HG03280 (cell line): ENCODE measurements around the gene ATXN10.
"Not testable (repeated sequence)": the region's sequence is repeated elsewhere in the genome, so short reads cannot be mapped to it uniquely, and the experiment has no call there.

Experiments used
- ATAC-seq: cut with Tn5 transposase; IDR thresholded peaks from one replicate; pipeline ENCODE4 v1.9.1; 2021; ENCODE audit warnings: mild to moderate bottlenecking, moderate library complexity; ENCODE audit not compliant: unreplicated experiment

The ATXN10 gene

DNA sequence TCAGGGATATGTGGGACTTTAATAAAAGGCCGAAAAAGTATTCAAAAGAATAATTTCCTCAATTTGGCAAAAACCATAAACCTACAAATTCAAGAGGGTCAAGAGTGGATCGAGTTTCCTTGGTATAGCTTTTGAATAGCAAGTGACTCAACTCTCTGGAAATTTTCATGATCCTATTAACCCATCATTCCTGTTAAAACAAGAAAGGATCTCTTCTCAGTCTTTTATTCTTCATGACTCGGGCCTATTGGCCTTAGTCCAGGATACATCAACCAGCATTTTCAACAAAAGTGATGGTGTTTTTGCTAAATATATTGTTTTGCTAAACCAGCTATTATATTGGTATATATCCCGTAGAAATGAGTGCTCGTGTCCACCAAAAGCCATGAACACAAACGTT lies 110.3 kb downstream of the ATXN10 start:
- no peak for ATAC-seq

DNA sequence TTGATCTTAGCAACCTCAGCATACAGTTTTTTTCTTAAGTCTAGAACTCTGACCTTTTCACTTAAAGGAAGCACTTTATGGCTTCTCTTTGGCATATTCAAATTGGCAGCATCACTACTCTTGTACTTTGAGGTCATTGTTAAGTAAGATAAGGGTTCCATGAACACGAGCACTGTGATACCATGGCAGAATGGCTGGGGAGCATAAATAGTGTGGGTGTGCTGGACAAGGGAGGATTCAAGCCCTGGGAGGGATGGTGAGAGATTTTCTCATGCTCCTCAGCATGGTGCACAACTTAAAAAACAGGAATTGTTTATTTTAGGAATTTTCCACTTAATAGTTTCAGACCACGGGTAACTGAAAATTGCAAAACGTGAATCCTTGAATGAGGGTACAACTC lies 111.4 kb downstream of the ATXN10 start:
- ATAC-seq, result no peak

DNA sequence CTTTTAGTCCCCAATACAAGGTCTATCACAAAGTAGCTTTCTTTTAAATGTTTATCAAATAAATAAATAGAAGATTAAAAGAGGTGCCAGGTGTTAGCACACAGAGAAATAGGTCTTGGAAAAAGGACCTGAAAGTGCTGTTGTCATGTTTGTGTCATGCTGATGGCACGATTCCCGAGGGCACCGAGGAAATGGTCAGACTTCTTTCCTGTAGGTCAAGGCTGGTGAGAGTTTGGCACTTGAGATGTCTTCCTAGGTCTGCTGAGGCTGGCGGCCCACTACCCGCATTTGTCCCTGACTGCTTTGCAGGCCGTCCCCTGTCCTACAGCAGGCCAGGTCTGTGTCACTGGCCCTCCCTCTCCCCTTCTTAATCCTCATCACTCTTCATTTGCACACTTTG lies 112.1 kb downstream of the ATXN10 start:
- no peak for ATAC-seq

DNA sequence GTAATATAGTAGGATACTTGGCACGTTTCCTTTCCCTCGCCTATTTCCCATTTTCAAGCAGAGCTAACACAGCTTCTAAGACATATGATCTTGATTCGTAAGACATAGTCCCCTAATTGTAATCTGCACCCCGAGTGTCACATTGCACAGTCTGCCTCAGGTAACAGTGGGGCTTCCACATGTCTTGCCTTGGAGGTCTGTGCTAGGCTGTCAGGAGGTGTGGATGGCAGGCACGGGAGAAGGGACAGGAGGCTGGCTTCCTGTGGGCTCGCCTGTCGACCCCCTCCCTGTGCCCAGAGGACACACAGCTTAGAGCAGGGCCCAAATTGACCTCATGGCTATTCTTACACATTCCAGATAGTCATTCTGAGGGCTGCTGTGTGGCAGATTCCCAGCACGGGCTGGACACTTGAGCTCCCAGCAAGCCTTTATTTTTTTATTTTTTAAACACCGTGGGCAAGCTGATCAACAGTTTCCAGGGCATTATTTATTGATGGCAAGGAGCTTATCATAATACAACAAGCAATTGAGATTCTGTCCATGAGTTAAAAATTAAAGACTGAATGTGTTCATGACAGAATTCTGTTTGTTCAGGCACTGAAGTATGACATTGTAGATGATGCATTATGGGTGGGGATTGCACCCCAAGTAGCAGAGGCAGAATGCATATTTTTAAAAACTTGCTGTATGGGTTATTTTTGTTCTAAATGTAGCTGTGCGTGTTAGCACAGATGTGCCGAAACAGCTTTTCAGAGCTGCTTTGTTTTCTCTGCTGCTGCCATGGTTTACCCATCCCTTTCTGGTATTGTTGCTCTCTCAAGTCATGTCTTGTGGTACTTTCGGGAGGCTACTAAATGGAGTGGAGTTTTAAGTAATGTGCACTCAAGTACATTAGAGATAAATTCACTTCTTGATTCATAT lies 113.0 kb downstream of the ATXN10 start:
- ATAC-seq, result no peak

DNA sequence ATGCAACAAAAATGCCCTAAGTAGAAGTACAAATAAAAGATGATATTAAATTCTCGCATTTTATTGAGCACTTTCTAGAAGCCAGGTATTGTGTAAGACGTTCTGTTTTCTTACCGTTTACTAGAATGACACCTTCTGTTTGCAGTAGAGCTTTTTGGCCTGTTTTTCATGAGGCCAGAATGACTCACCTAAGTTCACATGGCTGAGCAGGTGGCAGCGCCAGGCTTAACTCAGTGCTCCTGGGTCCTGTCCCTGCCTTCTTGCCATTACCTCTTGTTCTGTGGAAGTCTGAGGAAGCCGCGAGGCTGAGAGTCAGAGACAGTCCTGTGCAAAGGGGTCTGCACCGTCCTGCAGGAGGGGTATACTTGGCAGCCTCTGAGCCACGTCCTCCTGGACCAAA lies 113.8 kb downstream of the ATXN10 start:
- no peak for ATAC-seq

DNA sequence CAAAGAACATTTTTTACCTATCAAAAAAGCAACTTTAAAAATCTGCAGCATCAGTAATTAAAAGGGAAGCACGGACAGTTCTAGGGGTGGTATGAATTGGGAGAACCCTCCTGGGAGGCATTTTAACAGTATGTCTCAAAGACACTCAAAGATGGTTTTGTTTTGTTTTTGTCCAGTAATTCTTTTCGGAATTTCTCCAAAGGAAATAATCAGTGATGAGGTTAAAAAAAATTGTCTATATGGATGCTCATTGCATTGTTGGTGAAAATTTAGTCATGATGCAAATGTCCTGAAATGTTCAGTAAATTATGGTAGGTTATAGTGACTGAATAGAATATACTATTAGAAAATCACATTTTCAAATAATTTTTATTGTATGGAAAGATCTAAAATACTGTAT lies 115.1 kb downstream of the ATXN10 start:
- no peak for ATAC-seq

DNA sequence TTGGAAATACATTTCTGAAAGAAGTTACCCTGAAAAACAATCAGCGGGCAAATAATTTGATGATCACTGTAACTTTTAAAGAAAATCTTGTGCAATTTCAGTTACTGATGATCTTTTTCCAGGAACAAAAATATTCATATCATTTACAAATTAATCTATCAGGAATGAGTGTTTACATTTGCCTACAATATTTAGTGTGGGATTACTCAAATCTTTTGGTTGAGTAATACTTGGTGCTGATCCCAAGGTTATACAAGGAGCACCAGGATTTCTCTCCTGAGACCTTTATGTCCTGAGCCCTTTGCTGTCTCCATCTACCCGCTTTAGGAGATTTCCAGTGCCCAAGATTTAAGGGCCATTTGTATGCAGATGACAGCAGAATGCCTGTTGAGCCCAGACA lies 116.1 kb downstream of the ATXN10 start:
- ATAC-seq, result no peak

DNA sequence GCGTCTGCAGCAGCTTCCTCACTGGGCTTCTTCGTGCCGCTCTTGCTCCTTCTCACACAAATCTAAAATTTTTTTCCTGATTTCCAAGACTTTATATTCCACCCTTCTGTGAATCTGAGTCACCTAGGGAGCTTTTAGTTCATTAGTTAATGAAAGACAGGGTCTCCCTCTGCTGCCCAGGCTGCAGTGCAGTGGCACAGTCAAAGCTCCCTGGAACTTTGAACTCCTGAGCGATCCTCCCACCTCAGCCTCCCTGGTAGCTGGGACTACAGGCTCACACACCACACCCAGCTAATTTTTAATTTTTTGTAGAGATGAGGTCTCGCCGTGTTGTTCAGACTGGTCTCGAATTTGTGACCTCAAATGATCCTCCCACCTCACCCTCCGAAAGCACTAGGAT lies 116.9 kb downstream of the ATXN10 start:
- ATAC-seq, result no peak

DNA sequence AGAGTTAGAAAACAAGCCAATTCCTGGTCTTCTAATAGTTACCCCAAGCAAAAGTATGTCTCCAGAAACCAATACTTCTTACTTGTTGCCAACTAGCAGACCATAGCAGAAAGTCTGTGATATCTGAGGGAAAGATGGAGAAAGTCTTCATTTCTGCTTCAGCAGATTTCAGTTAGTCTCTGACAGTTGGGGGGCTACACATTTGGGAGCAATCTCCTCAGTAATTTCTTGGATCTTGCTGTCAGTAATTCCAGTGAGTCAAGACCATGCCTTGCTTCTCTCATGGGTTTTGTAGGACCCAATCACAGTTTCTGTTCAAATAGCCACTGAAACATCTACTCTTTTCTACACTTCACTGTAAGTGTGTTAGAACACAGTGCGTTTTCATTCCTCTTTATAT lies 118.8 kb downstream of the ATXN10 start:
- ATAC-seq, result no peak

DNA sequence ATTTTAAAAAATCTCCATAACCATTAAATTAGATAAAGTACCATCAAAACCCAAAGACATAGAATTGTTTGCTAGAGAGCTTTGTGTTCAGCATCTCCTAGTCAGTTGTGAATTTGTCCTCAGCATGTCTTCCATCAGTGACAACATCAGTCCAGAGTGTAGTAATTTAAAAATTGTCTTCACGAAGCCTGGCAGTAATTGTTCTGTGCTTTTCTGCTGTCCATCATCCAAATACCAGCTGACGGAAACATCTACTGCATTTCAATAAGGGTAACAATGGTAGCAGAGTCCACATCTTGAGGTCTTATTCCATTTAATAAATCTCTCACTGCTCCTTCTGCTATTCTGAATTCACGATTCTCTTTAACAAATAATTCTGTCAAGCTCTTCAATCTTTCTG lies 121.5 kb downstream of the ATXN10 start:
- ATAC-seq, result no peak

DNA sequence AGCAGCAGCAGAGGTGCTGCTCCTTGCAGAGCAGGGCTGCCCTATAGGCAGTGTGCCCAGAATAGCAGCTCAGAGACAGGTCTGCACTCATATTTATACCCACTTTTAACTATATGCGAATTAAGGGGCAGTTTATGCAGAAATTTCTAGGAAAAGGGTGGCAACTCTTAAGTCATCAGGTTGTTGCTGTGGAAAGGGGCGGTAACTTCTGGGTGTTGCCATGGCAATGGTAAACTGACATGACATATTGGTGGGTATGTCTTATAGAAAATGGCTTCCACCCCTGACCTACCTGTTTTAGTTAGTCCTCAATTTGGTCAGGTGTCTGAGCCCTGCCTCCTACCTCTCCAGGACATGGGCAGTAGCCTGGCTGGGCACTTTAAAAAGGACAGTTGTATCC lies 122.3 kb downstream of the ATXN10 start:
- no peak for ATAC-seq

DNA sequence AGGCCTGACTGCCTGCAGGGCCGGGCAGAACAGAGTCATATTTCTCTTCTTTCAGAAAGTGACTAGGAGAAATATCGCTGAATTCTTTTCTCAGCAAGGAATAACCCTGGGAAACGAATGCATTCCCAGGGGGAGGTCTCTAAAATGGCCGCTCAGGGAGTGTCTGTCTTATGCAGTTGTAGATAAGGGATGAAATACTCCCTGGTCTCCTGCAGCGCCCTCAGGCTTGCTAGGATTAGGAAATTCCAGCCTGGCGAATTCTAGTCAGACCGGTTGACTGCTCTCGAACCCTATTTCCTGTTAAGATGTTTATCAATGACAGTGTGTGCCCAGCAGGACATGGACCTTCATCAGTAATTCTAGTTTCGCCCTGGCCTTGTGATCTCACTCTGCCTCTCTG lies 124.4 kb downstream of the ATXN10 start:
- not testable (repeated sequence) for ATAC-seq

DNA sequence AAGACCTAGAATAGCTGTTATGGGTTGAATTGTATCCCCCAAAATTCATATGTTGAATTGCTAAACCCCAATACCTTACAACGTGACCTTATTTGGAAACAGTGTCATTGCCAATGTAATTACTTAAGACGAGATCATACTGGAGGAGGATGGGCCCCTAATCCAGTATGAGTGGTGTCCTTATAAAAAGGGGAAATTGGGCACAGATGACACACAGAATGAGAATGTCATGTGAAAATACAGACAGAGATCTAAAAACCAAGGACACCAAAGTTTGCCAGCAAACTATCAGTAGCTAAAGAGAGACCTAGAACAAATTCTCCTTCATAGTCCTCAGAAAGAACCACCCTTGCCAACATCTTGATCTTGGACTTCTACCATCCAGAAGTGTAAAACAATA lies 127.7 kb downstream of the ATXN10 start:
- ATAC-seq, result no peak

DNA sequence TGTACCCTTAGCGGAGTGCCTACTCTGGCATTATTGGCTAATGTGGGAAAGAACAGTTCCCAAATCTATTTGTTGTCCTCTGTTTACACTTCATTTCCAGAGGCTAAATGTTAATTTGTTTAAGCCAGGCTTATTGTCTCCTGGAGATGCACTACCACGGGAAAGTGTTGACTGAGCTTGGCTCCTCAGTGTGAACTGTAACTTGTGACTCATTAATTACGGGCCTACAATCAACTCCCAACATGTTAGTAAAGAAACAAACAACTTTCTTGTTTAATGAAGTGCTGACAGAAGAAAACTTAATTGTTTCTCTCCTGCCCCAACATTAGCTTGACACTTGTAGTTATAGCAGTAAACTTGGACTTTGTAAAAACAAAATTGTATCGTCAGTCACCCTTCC lies 130.4 kb downstream of the ATXN10 start:
- ATAC-seq, result no peak

DNA sequence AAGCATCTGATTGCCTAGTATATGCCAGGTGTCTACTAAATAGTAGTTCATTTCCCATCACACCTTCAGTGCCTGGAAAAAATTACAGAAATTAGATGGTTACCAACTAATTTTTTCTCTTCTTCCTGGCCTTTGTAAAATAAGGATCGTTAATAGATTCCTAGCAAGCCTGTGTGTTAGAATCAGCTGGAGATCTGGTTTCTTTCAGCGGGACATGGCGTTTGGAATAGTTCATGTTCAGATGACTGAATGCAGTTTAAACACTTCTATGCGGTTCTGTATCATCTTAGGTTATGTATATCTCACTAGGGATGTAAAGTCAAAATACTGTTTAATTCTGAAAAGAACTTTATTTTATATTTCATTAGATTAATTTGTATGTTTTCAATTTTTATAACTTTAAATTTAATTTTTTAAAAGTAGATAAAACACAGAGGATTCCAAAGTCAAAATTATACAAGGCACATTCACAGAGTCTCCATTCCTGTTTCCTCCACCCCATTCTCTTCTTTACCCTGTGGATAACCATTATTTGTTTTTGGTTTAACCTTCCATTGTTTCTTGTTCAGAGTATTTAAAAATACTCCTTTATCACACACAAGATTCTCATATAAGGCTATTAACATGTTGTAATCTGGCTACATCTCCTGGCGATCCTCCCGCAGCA lies 132.8 kb downstream of the ATXN10 start:
- no peak for ATAC-seq

DNA sequence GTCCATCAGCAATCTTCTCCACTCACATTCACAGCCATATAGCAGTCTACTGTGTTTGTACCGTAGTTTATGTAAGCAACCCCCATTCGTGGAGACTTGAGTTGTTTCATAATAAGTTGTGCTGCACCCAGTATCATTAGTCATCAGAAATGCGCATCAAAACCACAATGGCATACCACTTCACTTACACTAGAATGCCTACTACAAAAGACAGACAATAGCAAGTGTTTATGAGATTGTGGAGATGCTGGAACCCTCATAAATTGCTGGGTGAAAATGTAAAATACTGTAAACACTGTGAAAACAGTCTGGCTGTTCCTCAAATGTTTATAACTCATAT lies 133.3 kb downstream of the ATXN10 start:
- ATAC-seq, result no peak

DNA sequence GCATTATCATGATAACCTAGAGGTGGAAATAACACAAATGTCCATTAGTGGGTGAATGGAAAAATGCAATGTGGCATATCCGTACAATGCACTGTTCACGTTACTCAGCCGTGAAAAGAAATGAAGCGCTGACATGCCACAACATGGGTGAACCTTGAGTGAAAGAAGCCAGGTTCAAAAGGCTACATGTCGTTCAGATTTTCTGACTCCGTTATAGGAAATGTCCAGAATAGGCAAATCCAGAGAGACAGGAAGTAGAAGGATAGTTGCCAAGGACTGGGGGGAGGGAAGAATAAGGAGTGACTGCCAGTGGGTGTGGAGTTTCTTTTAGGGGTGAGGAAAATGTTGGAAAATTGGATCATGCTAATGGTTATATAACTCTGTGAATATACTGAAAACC lies 133.8 kb downstream of the ATXN10 start:
- ATAC-seq, result no peak

DNA sequence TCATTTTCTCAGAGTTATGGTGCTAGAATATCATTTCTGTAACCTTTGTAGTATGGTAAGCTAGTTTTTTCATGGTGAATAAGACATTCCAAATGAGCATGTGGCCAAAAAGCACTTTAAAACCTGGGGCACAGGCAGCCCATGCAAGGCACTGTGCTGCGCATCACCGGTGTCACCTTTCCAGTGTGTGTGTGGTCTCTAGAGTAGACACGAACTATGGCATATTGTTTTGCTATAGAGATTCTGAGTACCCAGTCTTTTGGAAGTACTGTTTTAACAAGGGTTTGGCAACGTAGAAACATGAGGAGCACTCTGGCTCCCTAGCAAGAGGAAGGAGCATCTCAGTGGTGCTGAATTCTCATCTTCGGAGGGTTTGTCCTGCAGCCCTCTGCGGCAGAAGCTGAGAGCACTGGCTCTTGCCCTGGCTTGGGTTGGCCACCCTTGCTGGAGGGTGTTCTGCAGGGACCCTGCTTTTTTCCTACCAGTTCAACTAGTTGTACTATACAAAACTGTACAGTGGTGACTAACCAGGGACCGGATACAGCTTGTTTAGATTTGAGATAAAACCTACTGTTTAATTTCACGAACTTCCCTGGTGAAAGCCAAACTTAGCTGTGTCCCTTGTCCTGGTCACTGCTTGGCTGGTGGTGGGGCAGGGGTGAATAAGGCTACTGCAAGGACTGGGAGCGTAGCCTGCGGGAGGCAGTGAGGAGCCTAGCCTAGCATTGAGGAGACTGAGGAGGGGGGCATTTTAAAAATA lies 135.7 kb downstream of the ATXN10 start:
- no peak for ATAC-seq

DNA sequence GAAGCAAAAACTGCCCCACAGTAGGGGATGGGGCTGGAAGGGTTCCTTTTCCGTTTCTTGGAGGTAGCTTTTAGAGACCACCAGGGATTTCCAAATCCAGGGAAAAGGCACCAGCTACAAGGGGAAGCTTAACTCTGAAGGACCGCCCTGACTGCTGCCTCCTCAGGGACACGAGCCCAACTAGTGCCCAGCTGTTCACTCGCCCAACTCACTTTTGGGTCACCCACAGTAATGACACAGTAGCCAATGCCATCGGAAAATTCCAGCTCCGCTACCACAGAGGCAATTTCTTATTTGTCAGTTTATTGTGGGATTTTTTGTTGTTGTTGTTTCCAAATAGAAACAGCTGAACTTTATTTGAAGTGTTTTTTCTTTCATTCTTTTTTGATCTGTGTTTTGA lies 141.3 kb downstream of the ATXN10 start:
- no peak for ATAC-seq

DNA sequence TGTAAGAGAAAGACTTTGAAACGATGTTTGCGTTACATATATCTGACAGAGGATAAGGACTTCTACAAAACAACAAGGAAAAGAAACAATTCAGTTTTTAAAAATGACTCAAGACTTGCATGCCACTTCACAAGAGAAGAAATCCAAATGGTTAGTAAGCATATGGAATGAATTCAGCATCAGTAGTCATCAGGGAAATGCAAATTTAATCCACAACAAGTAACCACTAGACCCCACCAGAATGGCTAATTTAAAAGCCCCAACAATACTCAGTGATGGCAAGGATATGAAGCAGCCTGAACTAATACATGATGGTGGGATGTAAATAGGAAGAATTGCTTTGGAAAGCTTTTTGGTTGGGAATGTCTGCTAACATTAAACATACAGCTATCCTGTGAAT lies 142.6 kb downstream of the ATXN10 start:
- ATAC-seq, result no peak

DNA sequence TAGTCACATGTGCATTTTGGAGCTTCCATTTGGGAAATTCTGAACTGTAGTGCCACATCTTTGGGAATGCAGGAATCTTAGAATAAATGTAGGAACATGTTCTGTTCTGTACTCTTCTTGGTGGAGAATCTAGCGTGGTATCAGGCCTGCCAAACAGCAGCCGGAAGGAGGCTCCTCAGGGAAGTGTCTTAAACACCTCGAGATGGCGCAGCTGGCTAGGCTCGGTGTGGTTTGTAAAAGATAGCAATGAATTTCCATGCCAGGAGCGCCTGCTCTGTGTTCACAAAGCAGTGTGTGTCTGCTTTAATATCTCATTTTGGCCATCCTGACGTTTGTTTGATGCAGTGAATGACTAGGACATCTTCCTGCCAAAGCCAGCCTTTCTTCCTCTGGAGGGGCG lies 145.1 kb downstream of the ATXN10 start:
- no peak for ATAC-seq
